ENCODE measurements around the gene MGP.

The MGP gene

GRCh38 chr12:14919455-14919854 lies 33.8 kb upstream of the MGP start:
- TF ChIP-seq CTCF (IDR thresholded peaks at IDR 0.05; ENCODE audit: low read depth, low read length) = no peak
- no peaks in the 10 kb centered on the region for H3K9me3 ChIP-seq
- no peak for DNase-seq

GRCh38 chr12:14915736-14916135 lies 30.1 kb upstream of the MGP start:
- TF ChIP-seq CTCF (IDR thresholded peaks at IDR 0.05; ENCODE audit: low read depth, low read length) = no peak
- no peaks in the 10 kb centered on the region for H3K36me3 ChIP-seq
- H3K27me3 ChIP-seq = no peaks in the 10 kb centered on the region
- no peak for DNase-seq
- H3K9me3 ChIP-seq = no peaks in the 10 kb centered on the region
- no peak overlapping the region for H3K4me3 ChIP-seq (ENCODE audit: low read depth, low read length)
- H3K4me1 ChIP-seq = no peaks in the 10 kb centered on the region

More at GRCh38 chr12:14919455-14919854, 33.8 kb upstream of the MGP start:
- no peak overlapping the region for H3K4me3 ChIP-seq (ENCODE audit: low read depth, low read length)
- H3K27me3 ChIP-seq = no peaks in the 10 kb centered on the region
- no peaks in the 10 kb centered on the region for H3K4me1 ChIP-seq
- H3K36me3 ChIP-seq = no peaks in the 10 kb centered on the region

- no peak for DNase-seq
- Histone ChIP-seq H3K36me3 (no peaks in the 10 kb centered on the region), H3K4me1 (no peaks in the 10 kb centered on the region), H3K4me3 (ENCODE audit: low read depth, low read length) (no peak overlapping the region), H3K9me3 (no peaks in the 10 kb centered on the region), H3K27me3 (no peaks in the 10 kb centered on the region)
- TF ChIP-seq CTCF (IDR thresholded peaks at IDR 0.05; ENCODE audit: low read depth, low read length) = no peak
These were observed 27.7 kb upstream of the MGP start for GRCh38 chr12:14913381-14913781.

GRCh38 chr12:14911131-14911530 lies 25.5 kb upstream of the MGP start:
- H3K4me3 ChIP-seq (ENCODE audit: low read depth, low read length) = no peak overlapping the region
- no peak for TF ChIP-seq CTCF (IDR thresholded peaks at IDR 0.05; ENCODE audit: low read depth, low read length)

GRCh38 chr12:14910090-14910915 lies 24.6 kb upstream of the MGP start:
- no peak for TF ChIP-seq CTCF (IDR thresholded peaks at IDR 0.05; ENCODE audit: low read depth, low read length)
- no peak for DNase-seq
- Histone ChIP-seq H3K36me3 (no peaks in the 10 kb centered on the region), H3K4me1 (no peaks in the 10 kb centered on the region), H3K27me3 (no peaks in the 10 kb centered on the region), H3K4me3 (ENCODE audit: low read depth, low read length) (no peak overlapping the region), H3K9me3 (no peaks in the 10 kb centered on the region)

More at GRCh38 chr12:14911131-14911530, 25.5 kb upstream of the MGP start:
- Histone ChIP-seq H3K36me3 (no peaks in the 10 kb centered on the region), H3K4me1 (no peaks in the 10 kb centered on the region), H3K9me3 (no peaks in the 10 kb centered on the region), H3K27me3 (no peaks in the 10 kb centered on the region)
- no peak for DNase-seq

- DNase-seq = no peak
- H3K27me3 ChIP-seq = no peaks in the 10 kb centered on the region
- no peaks in the 10 kb centered on the region for H3K36me3 ChIP-seq
- H3K4me1 ChIP-seq = no peaks in the 10 kb centered on the region
- no peak for TF ChIP-seq CTCF (IDR thresholded peaks at IDR 0.05; ENCODE audit: low read depth, low read length)
- H3K4me3 ChIP-seq (ENCODE audit: low read depth, low read length) = no peak overlapping the region
- H3K9me3 ChIP-seq = no peaks in the 10 kb centered on the region
These were observed 22.3 kb upstream of the MGP start for GRCh38 chr12:14907953-14908352.

Data from BE2C (cell line).